Activated CD8-positive, alpha-beta memory T cell treated with anti-CD3 and anti-CD28 coated beads for 4 hours (primary cell): ENCODE measurements around the gene LARGE1.

ENCODE experiments used
- DNase-seq, 2 donors: peaks; one replicate each; pipeline ENCODE4 v3.0.0-alpha.2; 2020; ENCODE audit warnings: low read depth in 2 of 2

LARGE1 gene

GRCh38 chr22:33563220-33563964 is 356.9 kb downstream of the LARGE1 start:
- no peak for DNase-seq

GRCh38 chr22:33562501-33562900 is 357.8 kb downstream of the LARGE1 start:
- no peak for DNase-seq

- no peak for DNase-seq
Observed at GRCh38 chr22:33561149-33561807, 359.0 kb downstream of the LARGE1 start.

GRCh38 chr22:33557836-33558235 is 362.4 kb downstream of the LARGE1 start:
- no peak for DNase-seq

GRCh38 chr22:33555814-33556522 is 364.3 kb downstream of the LARGE1 start:
- DNase-seq, result no peak

GRCh38 chr22:33553493-33553892 is 366.8 kb downstream of the LARGE1 start:
- DNase-seq, result no peak

- DNase-seq, result no peak
Observed at GRCh38 chr22:33544707-33545106, 375.6 kb downstream of the LARGE1 start.

GRCh38 chr22:33542722-33543121 is 377.6 kb downstream of the LARGE1 start:
- no peak for DNase-seq

- no peak for DNase-seq
Observed at GRCh38 chr22:33542153-33542552, 378.1 kb downstream of the LARGE1 start.

GRCh38 chr22:33539902-33540751 is 380.1 kb downstream of the LARGE1 start:
- no peak for DNase-seq

GRCh38 chr22:33539202-33539901 is 380.9 kb downstream of the LARGE1 start:
- no peak for DNase-seq

GRCh38 chr22:33538277-33538885 is 381.9 kb downstream of the LARGE1 start:
- no peak for DNase-seq

GRCh38 chr22:33537059-33537458 is 383.2 kb downstream of the LARGE1 start:
- no peak for DNase-seq

- DNase-seq, result no peak
Observed at GRCh38 chr22:33535937-33536875, 384.1 kb downstream of the LARGE1 start.

- no peak for DNase-seq
Observed at GRCh38 chr22:33529424-33530113, 390.7 kb downstream of the LARGE1 start.

- DNase-seq, result no peak
Observed at GRCh38 chr22:33528183-33528582, 392.1 kb downstream of the LARGE1 start.

GRCh38 chr22:33526434-33527107 is 393.7 kb downstream of the LARGE1 start:
- no peak for DNase-seq

GRCh38 chr22:33524511-33525260 is 395.6 kb downstream of the LARGE1 start:
- no peak for DNase-seq
